ENCODE data around the gene ERG. TPM values are rescaled to one million over a fixed set of nuclear protein-coding genes. Genes with fewer than 3 reads are reported as not detected.

The ERG gene
- total and polyA plus RNA-seq, 11 donors: 5.9 to 37.9 (median 15.4) TPM

- H3K36me3 ChIP-seq: no peaks in the 10 kb centered on the region
- TF ChIP-seq, protein P1, sequence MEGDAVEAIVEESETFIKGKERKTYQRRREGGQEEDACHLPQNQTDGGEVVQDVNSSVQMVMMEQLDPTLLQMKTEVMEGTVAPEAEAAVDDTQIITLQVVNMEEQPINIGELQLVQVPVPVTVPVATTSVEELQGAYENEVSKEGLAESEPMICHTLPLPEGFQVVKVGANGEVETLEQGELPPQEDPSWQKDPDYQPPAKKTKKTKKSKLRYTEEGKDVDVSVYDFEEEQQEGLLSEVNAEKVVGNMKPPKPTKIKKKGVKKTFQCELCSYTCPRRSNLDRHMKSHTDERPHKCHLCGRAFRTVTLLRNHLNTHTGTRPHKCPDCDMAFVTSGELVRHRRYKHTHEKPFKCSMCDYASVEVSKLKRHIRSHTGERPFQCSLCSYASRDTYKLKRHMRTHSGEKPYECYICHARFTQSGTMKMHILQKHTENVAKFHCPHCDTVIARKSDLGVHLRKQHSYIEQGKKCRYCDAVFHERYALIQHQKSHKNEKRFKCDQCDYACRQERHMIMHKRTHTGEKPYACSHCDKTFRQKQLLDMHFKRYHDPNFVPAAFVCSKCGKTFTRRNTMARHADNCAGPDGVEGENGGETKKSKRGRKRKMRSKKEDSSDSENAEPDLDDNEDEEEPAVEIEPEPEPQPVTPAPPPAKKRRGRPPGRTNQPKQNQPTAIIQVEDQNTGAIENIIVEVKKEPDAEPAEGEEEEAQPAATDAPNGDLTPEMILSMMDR (IDR thresholded peaks at IDR 0.05): no peak
- TF ChIP-seq POLR2A (IDR thresholded peaks at IDR 0.05): no peak
- DNase-seq: no peak
- H3K9me3 ChIP-seq: peaks cover 0 to 6% (median 0%) of the 10 kb centered on the region in 12 donors
- WGBS, 4 donors: 81 to 90% (median 88%) methylated on average over 2 of the region's 2 CpGs
- no peak overlapping the region for H3K27ac ChIP-seq
- intact Hi-C loops (cut with DNase I): no loop called here
- no peak for ATAC-seq
- no peak overlapping the region for H3K4me3 ChIP-seq
- H3K27me3 ChIP-seq: no peaks in the 10 kb centered on the region
- H3K4me1 ChIP-seq: no peaks in the 10 kb centered on the region
These were observed 132.8 kb downstream of the ERG start for GRCh38 chr21:38365521-38365920.

- intact Hi-C loops (cut with DNase I): no loop called here
- H3K4me1 ChIP-seq: no peaks in the 10 kb centered on the region
- no peaks in the 10 kb centered on the region for H3K27me3 ChIP-seq
- no peak overlapping the region for H3K4me3 ChIP-seq
- 74 to 81% (median 80%) methylated on average over 1 of the region's 1 CpG for WGBS, 4 donors
- no peak overlapping the region for H3K27ac ChIP-seq
- TF ChIP-seq, protein P1 (IDR thresholded peaks at IDR 0.05): no peak
- no peak for TF ChIP-seq POLR2A (IDR thresholded peaks at IDR 0.05)
- no peak for ATAC-seq
- no peaks in the 10 kb centered on the region for H3K36me3 ChIP-seq
- no peak for DNase-seq
- no peaks in the 10 kb centered on the region for H3K9me3 ChIP-seq
These were observed 134.6 kb downstream of the ERG start for GRCh38 chr21:38363693-38364092.

DNA sequence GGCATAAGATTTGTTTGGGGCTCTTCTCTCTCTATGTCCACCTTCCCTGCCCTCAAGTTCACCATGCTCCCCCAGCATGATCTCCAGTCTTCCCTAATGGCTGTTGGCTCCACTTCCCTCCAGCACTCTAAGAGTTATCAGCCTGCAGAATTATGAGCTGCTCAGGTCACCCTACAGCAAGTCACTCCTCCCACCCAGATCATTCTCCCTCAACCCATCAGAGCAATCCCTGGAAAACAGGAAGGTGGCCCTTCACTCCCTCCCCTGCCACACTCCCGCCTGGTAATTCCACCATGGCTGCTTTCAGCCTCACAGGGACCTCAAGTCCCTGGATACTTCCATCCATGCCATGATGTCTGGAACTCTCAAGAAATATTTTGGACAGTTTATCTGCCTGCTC lies 137.0 kb downstream of the ERG start:
- Histone ChIP-seq H3K36me3 (no peaks in the 10 kb centered on the region), H3K4me3 (no peak overlapping the region), H3K9me3 (no peaks in the 10 kb centered on the region), H3K4me1 (no peaks in the 10 kb centered on the region), H3K27me3 (no peaks in the 10 kb centered on the region), H3K27ac (no peak overlapping the region)
- ATAC-seq (no peak), DNase-seq (no peak)
- intact Hi-C loops (cut with DNase I): no loop called here
- 63 to 100% (median 80%) methylated on average over 1 of the region's 1 CpG for WGBS, 4 donors
- TF ChIP-seq, protein P1 (IDR thresholded peaks at IDR 0.05): no peak
- no peak for TF ChIP-seq POLR2A (IDR thresholded peaks at IDR 0.05)

DNA sequence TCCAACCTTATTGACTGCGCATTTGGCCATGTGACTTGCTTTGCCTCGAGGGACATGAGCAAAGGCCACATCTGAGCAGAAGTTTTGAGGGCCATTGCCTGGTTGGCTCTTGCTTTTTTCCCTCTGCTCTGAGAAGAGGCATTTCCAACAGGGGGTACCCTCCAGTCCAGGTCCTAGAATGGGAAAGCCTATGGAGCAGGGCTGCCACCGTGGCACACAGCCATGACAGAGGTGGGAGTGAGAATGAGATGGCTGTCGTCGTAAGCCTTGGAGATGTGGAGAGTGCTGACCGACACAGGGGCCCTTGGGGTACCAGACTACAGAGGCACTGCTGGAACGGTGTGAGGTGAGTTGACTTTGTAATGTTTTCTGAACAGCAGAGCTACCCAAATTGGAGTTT lies 138.4 kb downstream of the ERG start:
- Histone ChIP-seq H3K27ac (no peak overlapping the region), H3K9me3 (no peaks in the 10 kb centered on the region), H3K27me3 (peaks cover 0 to 7% (median 0%) of the 10 kb centered on the region in 9 donors), H3K4me3 (no peak overlapping the region), H3K4me1 (peaks cover 0 to 6% (median 0%) of the 10 kb centered on the region in 12 donors), H3K36me3 (no peaks in the 10 kb centered on the region)
- no peak for TF ChIP-seq POLR2A (IDR thresholded peaks at IDR 0.05)
- TF ChIP-seq, protein P1 (IDR thresholded peaks at IDR 0.05): no peak
- WGBS, 4 donors: 83 to 89% (median 85%) methylated on average over 7 of the region's 7 CpGs
- intact Hi-C loops (cut with DNase I): loop anchor here in 9 of 10 donors (2.0 to 10.0 kb wide), 7 partner anchors 199 to 777 kb away; no protein-coding TSS in a partner anchor
- ATAC-seq: no peak
- DNase-seq: no peak

All from heart left ventricle (tissue), 16 donors.